Brain microvascular endothelial cell (primary cell): ENCODE data around the gene TNFRSF11A.

ENCODE experiments used
- DNase-seq: peaks from one replicate; pipeline ENCODE4 v3.0.0-alpha.2; 2020
- H3K27ac ChIP-seq: fragments of 250-450 bp; sonication (Bioruptor Pico); 2 replicates; pipeline ENCODE4 v1.5.1; 2020; ENCODE audit warnings: mild to moderate bottlenecking, moderate library complexity
- H3K27me3 ChIP-seq: fragments of 250-450 bp; sonication (Bioruptor Pico); replicated peaks from 2 replicates; pipeline ENCODE4 v1.5.1; 2020; ENCODE audit warnings: mild to moderate bottlenecking
- H3K36me3 ChIP-seq: fragments of 250-450 bp; sonication (Bioruptor Pico); replicated peaks from 2 replicates; pipeline ENCODE4 v1.5.1; 2020; ENCODE audit warnings: mild to moderate bottlenecking
- H3K4me3 ChIP-seq: 2 replicates; pipeline ENCODE4 v1.5.1; 2011; ENCODE audit warnings: low read depth, mild to moderate bottlenecking, control low read depth, low read length, moderate library complexity
- in situ Hi-C: cut with HindIII; loops from 2 replicates; pipeline ENCODE4 v1.10.0; 2017; ENCODE audit warnings: low sequenced_read_pairs, low pct_ligation_motif_present
- TF ChIP-seq, protein P1 (sequence below): IDR thresholded peaks from 2 replicates; pipeline ENCODE4 v1.5.1; 2011; ENCODE audit warnings: low read depth, mild to moderate bottlenecking, moderate library complexity, low read length, control low read depth, inconsistent platforms; ENCODE audit errors: missing control alignments

Gene TNFRSF11A

DNA sequence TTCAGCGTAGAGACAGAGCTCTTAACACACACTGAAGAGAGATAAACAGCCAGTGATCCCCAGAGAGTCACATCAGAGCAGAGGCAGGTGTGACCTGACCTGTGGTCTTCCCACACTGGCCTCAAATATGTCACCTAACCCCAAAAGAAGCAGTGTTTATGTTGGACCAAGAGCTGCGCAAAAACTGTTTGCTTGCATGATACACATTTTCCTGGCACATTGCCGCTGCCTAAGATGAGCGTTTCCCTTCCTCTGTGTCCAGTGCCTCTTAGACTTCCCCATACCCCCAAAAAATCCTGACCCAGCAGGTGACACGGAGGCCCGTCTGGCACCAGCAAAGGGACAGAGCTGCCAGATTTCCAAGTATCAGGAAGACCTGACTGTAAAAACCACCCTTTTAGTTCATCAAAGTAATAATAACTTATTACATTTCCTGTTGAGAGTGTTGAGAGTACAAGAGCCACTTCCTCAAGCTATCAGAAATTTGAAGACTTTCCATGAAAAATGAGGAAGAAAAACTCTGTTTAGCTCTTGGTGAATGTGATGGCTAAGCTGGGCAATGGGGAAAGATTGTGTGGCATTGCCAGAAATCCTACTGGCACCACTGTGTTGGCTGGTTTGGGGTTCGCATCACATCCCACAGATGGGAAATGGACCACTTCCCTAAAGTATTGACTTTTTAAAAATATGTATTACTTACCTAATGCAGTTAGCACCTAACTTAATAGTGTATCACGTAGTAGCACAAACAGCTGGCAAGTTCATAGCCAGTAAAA, 6.7 kb downstream of the TNFRSF11A start:
- H3K4me3 ChIP-seq, result no peak overlapping the region
- peak; percentile 55 for DNase-seq
- in situ Hi-C loops, result no loop called here
- H3K27me3 ChIP-seq, result peaks cover 8% of the 10 kb centered on the region
- H3K27ac ChIP-seq, result no peak overlapping the region
- H3K36me3 ChIP-seq, result no peaks in the 10 kb centered on the region
- TF ChIP-seq, protein P1, sequence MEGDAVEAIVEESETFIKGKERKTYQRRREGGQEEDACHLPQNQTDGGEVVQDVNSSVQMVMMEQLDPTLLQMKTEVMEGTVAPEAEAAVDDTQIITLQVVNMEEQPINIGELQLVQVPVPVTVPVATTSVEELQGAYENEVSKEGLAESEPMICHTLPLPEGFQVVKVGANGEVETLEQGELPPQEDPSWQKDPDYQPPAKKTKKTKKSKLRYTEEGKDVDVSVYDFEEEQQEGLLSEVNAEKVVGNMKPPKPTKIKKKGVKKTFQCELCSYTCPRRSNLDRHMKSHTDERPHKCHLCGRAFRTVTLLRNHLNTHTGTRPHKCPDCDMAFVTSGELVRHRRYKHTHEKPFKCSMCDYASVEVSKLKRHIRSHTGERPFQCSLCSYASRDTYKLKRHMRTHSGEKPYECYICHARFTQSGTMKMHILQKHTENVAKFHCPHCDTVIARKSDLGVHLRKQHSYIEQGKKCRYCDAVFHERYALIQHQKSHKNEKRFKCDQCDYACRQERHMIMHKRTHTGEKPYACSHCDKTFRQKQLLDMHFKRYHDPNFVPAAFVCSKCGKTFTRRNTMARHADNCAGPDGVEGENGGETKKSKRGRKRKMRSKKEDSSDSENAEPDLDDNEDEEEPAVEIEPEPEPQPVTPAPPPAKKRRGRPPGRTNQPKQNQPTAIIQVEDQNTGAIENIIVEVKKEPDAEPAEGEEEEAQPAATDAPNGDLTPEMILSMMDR, result no peak

DNA sequence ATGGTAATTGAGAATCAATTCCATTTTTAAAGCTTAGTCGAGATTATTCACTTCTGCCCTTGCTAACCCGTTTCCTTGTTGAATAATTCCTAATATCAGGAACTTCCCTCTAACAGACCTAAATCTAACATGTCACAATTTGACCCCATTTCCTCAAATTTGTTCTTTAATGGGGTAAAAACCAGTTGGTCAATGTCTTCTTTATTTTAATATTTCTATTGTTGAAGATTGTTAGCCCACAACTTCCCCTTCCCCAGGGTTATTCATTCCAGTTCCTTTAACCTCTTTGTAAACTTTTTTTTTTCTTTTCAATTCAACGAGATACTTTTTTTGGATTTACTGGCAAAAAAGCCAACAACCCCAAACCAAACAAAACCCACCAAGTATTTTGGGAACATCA, 7.3 kb downstream of the TNFRSF11A start:
- TF ChIP-seq, protein P1, result no peak
- no peak for DNase-seq
- H3K4me3 ChIP-seq, result no peak overlapping the region
- H3K27me3 ChIP-seq, result peaks cover 2% of the 10 kb centered on the region
- no peaks in the 10 kb centered on the region for H3K36me3 ChIP-seq
- no peak overlapping the region for H3K27ac ChIP-seq
- in situ Hi-C loops, result no loop called here

DNA sequence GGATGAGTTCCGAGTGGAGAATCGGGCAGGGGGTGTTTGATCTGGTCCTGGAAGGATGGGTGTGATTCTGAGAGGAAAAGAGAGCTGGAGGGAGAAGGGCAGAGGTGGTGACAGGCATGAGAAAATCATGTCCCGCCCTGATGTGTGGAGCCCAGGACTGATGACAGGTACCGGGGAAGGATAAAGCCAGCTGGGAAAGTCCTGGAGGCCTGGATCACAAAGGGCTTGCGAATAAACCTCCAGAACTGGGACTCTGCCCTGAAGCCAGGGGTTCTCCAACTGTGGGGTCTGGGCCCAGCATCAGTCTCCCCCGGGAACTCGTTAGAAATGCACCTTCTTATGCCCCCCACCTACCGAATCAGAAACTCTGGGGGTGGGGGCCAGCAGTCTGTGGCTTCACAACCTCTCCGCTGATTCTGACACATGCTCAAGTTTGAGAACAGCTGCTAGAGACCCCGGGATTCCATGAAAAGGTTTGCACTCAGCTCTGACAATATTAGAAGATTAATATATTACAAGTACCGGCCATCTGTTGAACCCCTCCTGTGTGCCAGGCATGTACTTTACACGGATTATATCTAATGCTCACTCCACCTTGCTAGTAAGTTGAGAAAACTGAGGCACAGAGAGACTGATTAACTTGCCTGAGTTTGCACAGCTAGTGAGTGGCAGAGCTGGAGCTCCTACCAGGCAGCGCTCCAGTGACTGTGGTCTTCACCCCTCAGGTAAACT, 8.0 kb downstream of the TNFRSF11A start:
- DNase-seq, result no peak

DNA sequence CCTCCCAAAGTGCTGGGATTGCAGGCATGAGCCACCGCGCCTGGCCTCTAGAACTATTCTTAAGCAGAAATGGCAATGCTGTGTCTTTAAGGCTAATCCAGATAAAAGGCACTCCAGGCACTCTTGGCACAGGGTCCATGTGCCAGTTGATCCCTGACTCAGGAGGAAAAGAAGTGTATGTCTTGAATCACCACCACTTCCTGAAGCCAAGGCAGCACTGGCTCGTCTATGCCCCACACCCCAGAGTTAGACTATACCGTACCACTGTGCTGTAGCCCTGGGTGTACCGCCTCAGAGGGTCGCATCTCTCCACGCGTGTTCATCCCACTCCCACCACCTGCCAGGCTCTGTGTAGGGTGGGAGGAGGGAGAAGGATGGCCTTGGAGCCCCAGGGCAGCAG, 9.0 kb downstream of the TNFRSF11A start:
- TF ChIP-seq, protein P1, result no peak
- Histone ChIP-seq H3K27me3 (no peaks in the 10 kb centered on the region), H3K27ac (no peak overlapping the region), H3K4me3 (no peak overlapping the region), H3K36me3 (no peaks in the 10 kb centered on the region)
- no peak for DNase-seq
- in situ Hi-C loops, result no loop called here

More for the DNA sequence above, 8.0 kb downstream of the TNFRSF11A start:
- H3K4me3 ChIP-seq, result no peak overlapping the region
- H3K36me3 ChIP-seq, result no peaks in the 10 kb centered on the region
- H3K27me3 ChIP-seq, result no peaks in the 10 kb centered on the region
- in situ Hi-C loops, result no loop called here
- TF ChIP-seq, protein P1, result no peak
- H3K27ac ChIP-seq, result no peak overlapping the region

DNA sequence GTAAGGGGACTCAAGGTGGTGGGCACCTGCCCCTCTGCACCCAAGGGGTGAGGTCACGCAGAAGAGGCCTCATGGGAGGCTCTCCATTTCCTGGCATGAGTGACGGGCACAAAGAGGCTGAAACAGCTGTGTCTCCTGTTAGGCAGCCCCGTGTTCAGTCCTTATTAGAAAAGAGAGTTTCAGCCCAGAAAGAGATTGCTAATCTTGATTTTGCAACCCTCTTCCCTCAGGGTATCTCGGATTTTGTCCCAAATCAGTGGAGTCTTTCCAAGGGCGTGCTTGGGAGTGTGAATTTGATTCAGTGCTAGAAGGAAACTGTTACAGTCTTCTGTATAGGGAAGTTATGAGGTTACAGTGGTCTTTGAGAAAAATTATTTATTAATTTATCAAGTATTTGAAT, 10.4 kb downstream of the TNFRSF11A start:
- no peak overlapping the region for H3K4me3 ChIP-seq
- in situ Hi-C loops, result no loop called here
- DNase-seq, result no peak
- H3K36me3 ChIP-seq, result no peaks in the 10 kb centered on the region
- no peak overlapping the region for H3K27ac ChIP-seq
- TF ChIP-seq, protein P1, result no peak
- H3K27me3 ChIP-seq, result no peaks in the 10 kb centered on the region
